ENCODE data around the gene PLXDC2. TPM values are rescaled to one million over a fixed set of nuclear protein-coding genes. Genes with fewer than 3 reads are reported as not detected.

The PLXDC2 gene
- polyA plus RNA-seq, 3 donors: 32.4 to 40.1 (median 36.7) TPM

- no peak for DNase-seq (ENCODE audit: low read depth in 3 of 3, low spot score in 2 of 3)
Measured at GRCh38 chr10:20091698-20092097, 275.5 kb downstream of the PLXDC2 start.

GRCh38 chr10:20093600-20093999 is 277.4 kb downstream of the PLXDC2 start:
- no peak for DNase-seq (ENCODE audit: low read depth in 3 of 3, low spot score in 2 of 3)

GRCh38 chr10:20094226-20094976 is 278.2 kb downstream of the PLXDC2 start:
- DNase-seq (ENCODE audit: low read depth in 3 of 3, low spot score in 2 of 3): no peak

- DNase-seq (ENCODE audit: low read depth in 3 of 3, low spot score in 2 of 3): no peak
Measured at GRCh38 chr10:20100171-20100570, 283.9 kb downstream of the PLXDC2 start.

GRCh38 chr10:20105236-20105635 is 289.0 kb downstream of the PLXDC2 start:
- no peak for DNase-seq (ENCODE audit: low read depth in 3 of 3, low spot score in 2 of 3)

GRCh38 chr10:20105931-20106330 is 289.7 kb downstream of the PLXDC2 start:
- DNase-seq (ENCODE audit: low read depth in 3 of 3, low spot score in 2 of 3): no peak

- DNase-seq (ENCODE audit: low read depth in 3 of 3, low spot score in 2 of 3): no peak
Measured at GRCh38 chr10:20108021-20108420, 291.8 kb downstream of the PLXDC2 start.

- DNase-seq (ENCODE audit: low read depth in 3 of 3, low spot score in 2 of 3): no peak
Measured at GRCh38 chr10:20109613-20110012, 293.4 kb downstream of the PLXDC2 start.

- DNase-seq (ENCODE audit: low read depth in 3 of 3, low spot score in 2 of 3): no peak
Measured at GRCh38 chr10:20110125-20111100, 294.2 kb downstream of the PLXDC2 start.

- no peak for DNase-seq (ENCODE audit: low read depth in 3 of 3, low spot score in 2 of 3)
Measured at GRCh38 chr10:20114179-20114578, 297.9 kb downstream of the PLXDC2 start.

GRCh38 chr10:20115894-20116293 is 299.7 kb downstream of the PLXDC2 start:
- DNase-seq (ENCODE audit: low read depth in 3 of 3, low spot score in 2 of 3): no peak

GRCh38 chr10:20117471-20117870 is 301.2 kb downstream of the PLXDC2 start:
- DNase-seq (ENCODE audit: low read depth in 3 of 3, low spot score in 2 of 3): no peak

GRCh38 chr10:20118119-20118518 is 301.9 kb downstream of the PLXDC2 start:
- no peak for DNase-seq (ENCODE audit: low read depth in 3 of 3, low spot score in 2 of 3)

GRCh38 chr10:20128811-20129210 is 312.6 kb downstream of the PLXDC2 start:
- DNase-seq (ENCODE audit: low read depth in 3 of 3, low spot score in 2 of 3): no peak

GRCh38 chr10:20132816-20133215 is 316.6 kb downstream of the PLXDC2 start:
- no peak for DNase-seq (ENCODE audit: low read depth in 3 of 3, low spot score in 2 of 3)

- no peak for DNase-seq (ENCODE audit: low read depth in 3 of 3, low spot score in 2 of 3)
Measured at GRCh38 chr10:20133669-20134189, 317.5 kb downstream of the PLXDC2 start.

- DNase-seq (ENCODE audit: low read depth in 3 of 3, low spot score in 2 of 3): no peak
Measured at GRCh38 chr10:20142311-20142710, 326.1 kb downstream of the PLXDC2 start.

- DNase-seq (ENCODE audit: low read depth in 3 of 3, low spot score in 2 of 3): no peak
Measured at GRCh38 chr10:20144268-20144667, 328.0 kb downstream of the PLXDC2 start.

GRCh38 chr10:20146004-20146403 is 329.8 kb downstream of the PLXDC2 start:
- DNase-seq (ENCODE audit: low read depth in 3 of 3, low spot score in 2 of 3): no peak

GRCh38 chr10:20147684-20148083 is 331.5 kb downstream of the PLXDC2 start:
- no peak for DNase-seq (ENCODE audit: low read depth in 3 of 3, low spot score in 2 of 3)

GRCh38 chr10:20156511-20156910 is 340.3 kb downstream of the PLXDC2 start:
- DNase-seq (ENCODE audit: low read depth in 3 of 3, low spot score in 2 of 3): no peak

All from right renal cortex interstitium (tissue), 3 donors.